ENCODE results near the gene ZNF526.
A peak's percentile ranks its signal among the peaks of the same experiment; 100 is the strongest.

ZNF526 gene

GRCh38 chr19:42249769-42250168, 29.7 kb downstream of the ZNF526 start:
- H3K27ac ChIP-seq (ENCODE audit: poor library complexity, severe bottlenecking) = peak overlapping the region; percentile 96

GRCh38 chr19:42250183-42250665, 30.1 kb downstream of the ZNF526 start:
- no peak for ATAC-seq (ENCODE audit: low read depth)

More at GRCh38 chr19:42249769-42250168, 29.7 kb downstream of the ZNF526 start:
- TF ChIP-seq CTCF (IDR thresholded peaks at IDR 0.05; ENCODE audit: poor library complexity, severe bottlenecking) = no peak
- no peak for ATAC-seq (ENCODE audit: low read depth)
- Histone ChIP-seq H3K4me3 (ENCODE audit: severe bottlenecking) (no peak overlapping the region), H3K27me3 (ENCODE audit: insufficient read depth, poor library complexity, severe bottlenecking) (no peaks in the 10 kb centered on the region), H3K36me3 (ENCODE audit: low read depth) (peaks cover 38% of the 10 kb centered on the region), H3K9me3 (ENCODE audit: severe bottlenecking) (no peaks in the 10 kb centered on the region), H3K4me1 (ENCODE audit: insufficient read depth, poor library complexity, severe bottlenecking) (peaks cover 7% of the 10 kb centered on the region)
- DNase-seq (ENCODE audit: low spot score) = no peak

GRCh38 chr19:42250666-42251531, 30.8 kb downstream of the ZNF526 start:
- Histone ChIP-seq H3K9me3 (ENCODE audit: severe bottlenecking) (no peaks in the 10 kb centered on the region), H3K4me3 (ENCODE audit: severe bottlenecking) (peak overlapping the region; percentile 5), H3K4me1 (ENCODE audit: insufficient read depth, poor library complexity, severe bottlenecking) (peaks cover 7% of the 10 kb centered on the region), H3K36me3 (ENCODE audit: low read depth) (peaks cover 38% of the 10 kb centered on the region), H3K27me3 (ENCODE audit: insufficient read depth, poor library complexity, severe bottlenecking) (no peaks in the 10 kb centered on the region), H3K27ac (ENCODE audit: poor library complexity, severe bottlenecking) (peak overlapping the region; percentile 96)
- DNase-seq (ENCODE audit: low spot score) (no peak), ATAC-seq (ENCODE audit: low read depth) (no peak)
- no peak for TF ChIP-seq CTCF (IDR thresholded peaks at IDR 0.05; ENCODE audit: poor library complexity, severe bottlenecking)

More at GRCh38 chr19:42250183-42250665, 30.1 kb downstream of the ZNF526 start:
- H3K27ac ChIP-seq (ENCODE audit: poor library complexity, severe bottlenecking) = peak overlapping the region; percentile 96
- no peaks in the 10 kb centered on the region for H3K27me3 ChIP-seq (ENCODE audit: insufficient read depth, poor library complexity, severe bottlenecking)
- peaks cover 38% of the 10 kb centered on the region for H3K36me3 ChIP-seq (ENCODE audit: low read depth)
- peak overlapping the region; percentile 5 for H3K4me3 ChIP-seq (ENCODE audit: severe bottlenecking)
- DNase-seq (ENCODE audit: low spot score) = no peak
- no peak for TF ChIP-seq CTCF (IDR thresholded peaks at IDR 0.05; ENCODE audit: poor library complexity, severe bottlenecking)
- H3K9me3 ChIP-seq (ENCODE audit: severe bottlenecking) = no peaks in the 10 kb centered on the region
- H3K4me1 ChIP-seq (ENCODE audit: insufficient read depth, poor library complexity, severe bottlenecking) = peaks cover 7% of the 10 kb centered on the region

- Histone ChIP-seq H3K9me3 (ENCODE audit: severe bottlenecking) (no peaks in the 10 kb centered on the region), H3K4me1 (ENCODE audit: insufficient read depth, poor library complexity, severe bottlenecking) (peaks cover 7% of the 10 kb centered on the region), H3K4me3 (ENCODE audit: severe bottlenecking) (peak overlapping the region; percentile 79), H3K27ac (ENCODE audit: poor library complexity, severe bottlenecking) (peak overlapping the region; percentile 96), H3K36me3 (ENCODE audit: low read depth) (peaks cover 34% of the 10 kb centered on the region), H3K27me3 (ENCODE audit: insufficient read depth, poor library complexity, severe bottlenecking) (no peaks in the 10 kb centered on the region)
- ATAC-seq (ENCODE audit: low read depth) (peak; percentile 15; the same call in 1 of the 3 replicates), DNase-seq (ENCODE audit: low spot score) (no peak)
- no peak for TF ChIP-seq CTCF (IDR thresholded peaks at IDR 0.05; ENCODE audit: poor library complexity, severe bottlenecking)
These were observed 31.7 kb downstream of the ZNF526 start for GRCh38 chr19:42251572-42252358.

Measured in RWPE2 (cell line).